Activated CD4-positive, alpha-beta T cell treated with anti-CD3 and anti-CD28 coated beads, Interleukin-2, amount 50 U/mL, for 24 hours (primary cell): Measurements from ENCODE around the gene SIX5.
"Not testable (repeated sequence)": the region's sequence is repeated elsewhere in the genome, so short reads cannot be mapped to it uniquely, and the experiment has no call there.

Source experiments
- DNase-seq, 2 donors: peaks; one replicate each; pipeline ENCODE4 v3.0.0-alpha.2; 2020; ENCODE audit warnings: low read depth in 1 of 2, low spot score in 1 of 2

SIX5 gene

DNA sequence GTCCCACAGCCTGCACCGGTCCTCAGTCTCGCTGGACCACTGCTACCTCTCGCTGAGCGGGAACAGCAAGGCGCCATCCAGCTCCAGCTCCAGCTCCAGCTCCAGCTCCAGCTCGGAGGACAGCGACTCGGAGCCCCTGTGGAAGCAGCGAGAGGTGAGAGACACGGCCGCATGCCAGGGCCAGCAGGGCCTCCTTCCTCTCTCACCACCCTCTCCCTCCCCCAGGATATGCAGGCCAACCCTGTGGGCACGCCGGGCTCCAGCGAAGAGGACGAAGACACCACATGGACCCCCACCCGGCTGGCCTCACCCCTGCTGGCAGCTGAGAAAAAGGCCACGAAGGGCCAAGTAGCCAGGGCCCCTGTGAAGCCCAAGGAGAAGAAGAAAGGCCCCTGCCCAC is 7.3 kb downstream of the SIX5 start:
- DNase-seq, result no peak

DNA sequence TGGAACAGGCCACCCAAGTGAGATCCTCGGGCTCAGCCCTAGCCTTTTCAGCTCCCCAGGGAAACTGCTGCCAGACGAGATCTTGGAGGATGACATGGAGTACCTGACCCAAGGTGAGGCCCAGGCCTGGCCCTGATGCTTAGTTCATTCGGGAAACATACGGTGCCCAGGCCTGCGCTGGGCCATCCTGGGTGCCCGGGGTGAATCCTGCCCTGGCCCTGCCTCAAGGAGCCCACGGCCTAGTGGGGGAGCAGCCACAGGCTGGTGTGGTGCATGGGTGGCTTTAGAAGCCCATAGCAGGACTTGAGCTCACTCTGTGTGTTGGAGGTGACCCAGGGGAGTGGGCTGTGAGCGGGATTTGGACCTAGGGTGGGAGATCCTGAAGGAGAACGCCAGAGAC is 10.1 kb downstream of the SIX5 start:
- no peak for DNase-seq

DNA sequence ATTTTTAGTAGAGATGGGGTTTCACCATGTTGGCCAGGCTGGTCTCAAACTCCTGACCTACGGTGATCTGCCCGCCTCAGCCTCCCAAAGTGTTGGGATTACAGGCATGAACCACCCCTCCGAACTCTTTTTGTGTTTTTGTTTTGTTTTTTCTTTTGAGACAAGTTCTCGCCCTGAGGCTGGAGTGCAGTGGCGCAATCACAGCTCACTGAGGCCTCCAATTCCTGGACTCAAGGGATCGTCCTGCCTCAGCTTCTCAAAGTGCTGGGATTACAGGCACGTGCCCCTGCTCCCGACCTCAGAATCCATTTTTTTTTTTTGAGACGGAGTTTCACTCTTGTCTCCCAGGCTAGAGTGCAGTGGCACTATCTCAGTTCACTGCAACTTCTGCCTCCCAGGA is 11.4 kb downstream of the SIX5 start:
- no peak for DNase-seq

GRCh38 chr19:45754323-45754722 is 14.7 kb downstream of the SIX5 start:
- no peak for DNase-seq

DNA sequence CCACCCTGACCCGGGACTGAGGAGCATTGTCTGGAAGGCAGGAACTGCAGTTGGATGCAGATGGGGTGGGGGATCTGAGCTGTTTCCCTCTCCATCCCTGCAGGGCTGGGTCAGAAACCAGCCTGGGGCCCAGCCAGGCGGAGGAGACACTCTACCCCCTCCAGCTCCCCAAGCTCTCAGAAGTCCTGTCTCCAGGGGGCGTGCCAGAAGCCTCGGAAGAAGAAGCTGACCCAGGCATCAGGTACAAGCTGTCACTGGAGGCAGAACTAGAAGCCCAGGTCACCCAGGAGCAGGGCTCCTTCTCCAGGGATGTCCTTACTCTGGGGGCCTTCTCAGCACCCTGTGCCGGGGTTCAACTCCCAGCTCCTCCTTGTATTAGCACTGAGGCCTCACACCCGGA is 15.5 kb downstream of the SIX5 start:
- no peak for DNase-seq

- DNase-seq, result no peak
These were observed 16.4 kb downstream of the SIX5 start for GRCh38 chr19:45752639-45753038.

DNA sequence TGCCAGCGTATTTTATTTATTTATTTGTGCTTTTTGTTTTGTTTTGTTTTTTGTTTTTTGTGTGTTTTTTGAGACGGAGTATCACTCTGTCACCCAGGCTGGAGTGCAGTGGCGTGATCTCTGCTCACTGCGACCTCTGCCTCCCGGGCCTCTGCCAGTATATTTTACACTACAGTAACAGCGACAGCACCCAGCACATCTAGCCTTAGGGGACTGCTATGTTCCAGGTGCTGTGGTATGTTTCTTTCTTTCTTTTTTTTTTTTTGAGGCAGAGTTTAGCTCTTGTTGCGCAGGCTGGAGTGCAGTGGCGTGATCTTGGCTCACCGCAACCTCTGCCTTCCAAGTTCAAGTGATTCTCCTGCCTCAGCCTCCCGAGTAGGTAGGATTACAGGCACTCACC is 17.6 kb downstream of the SIX5 start:
- not testable (repeated sequence) for DNase-seq

GRCh38 chr19:45747513-45747912 is 21.5 kb downstream of the SIX5 start:
- DNase-seq, result no peak

- DNase-seq, result no peak
These were observed 22.2 kb downstream of the SIX5 start for GRCh38 chr19:45746866-45747265.

DNA sequence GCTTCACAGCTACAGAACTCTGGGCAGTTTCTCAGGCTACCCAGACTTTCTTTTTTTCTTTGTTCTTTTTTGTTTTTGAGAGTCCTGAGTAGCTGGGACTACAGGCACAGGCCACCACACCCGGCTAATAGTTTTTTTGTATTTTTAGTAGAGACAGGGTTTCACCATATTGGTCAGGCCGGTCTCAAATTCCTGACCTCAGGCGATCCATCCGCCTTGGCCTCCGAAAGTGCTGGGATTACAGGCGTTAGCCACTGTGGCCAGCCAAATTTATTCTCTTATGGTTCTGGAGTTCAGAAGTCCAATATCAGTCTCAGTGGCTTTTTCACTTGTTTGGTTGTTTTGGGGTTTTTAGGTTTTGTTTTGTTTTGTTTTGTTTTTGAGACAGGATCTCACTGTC is 23.4 kb downstream of the SIX5 start:
- DNase-seq, result no peak

- no peak for DNase-seq
These were observed 26.1 kb downstream of the SIX5 start for GRCh38 chr19:45742969-45743368.

GRCh38 chr19:45739498-45740439 is 29.3 kb downstream of the SIX5 start:
- no peak for DNase-seq

- no peak for DNase-seq
These were observed 35.8 kb downstream of the SIX5 start, which contains the start of gene MEIOSIN for GRCh38 chr19:45733160-45733810. Gene MEIOSIN, plus strand, starts transcription at chr19:45733439. Its CDS starts 1,938 bp downstream, at chr19:45735377.

DNA sequence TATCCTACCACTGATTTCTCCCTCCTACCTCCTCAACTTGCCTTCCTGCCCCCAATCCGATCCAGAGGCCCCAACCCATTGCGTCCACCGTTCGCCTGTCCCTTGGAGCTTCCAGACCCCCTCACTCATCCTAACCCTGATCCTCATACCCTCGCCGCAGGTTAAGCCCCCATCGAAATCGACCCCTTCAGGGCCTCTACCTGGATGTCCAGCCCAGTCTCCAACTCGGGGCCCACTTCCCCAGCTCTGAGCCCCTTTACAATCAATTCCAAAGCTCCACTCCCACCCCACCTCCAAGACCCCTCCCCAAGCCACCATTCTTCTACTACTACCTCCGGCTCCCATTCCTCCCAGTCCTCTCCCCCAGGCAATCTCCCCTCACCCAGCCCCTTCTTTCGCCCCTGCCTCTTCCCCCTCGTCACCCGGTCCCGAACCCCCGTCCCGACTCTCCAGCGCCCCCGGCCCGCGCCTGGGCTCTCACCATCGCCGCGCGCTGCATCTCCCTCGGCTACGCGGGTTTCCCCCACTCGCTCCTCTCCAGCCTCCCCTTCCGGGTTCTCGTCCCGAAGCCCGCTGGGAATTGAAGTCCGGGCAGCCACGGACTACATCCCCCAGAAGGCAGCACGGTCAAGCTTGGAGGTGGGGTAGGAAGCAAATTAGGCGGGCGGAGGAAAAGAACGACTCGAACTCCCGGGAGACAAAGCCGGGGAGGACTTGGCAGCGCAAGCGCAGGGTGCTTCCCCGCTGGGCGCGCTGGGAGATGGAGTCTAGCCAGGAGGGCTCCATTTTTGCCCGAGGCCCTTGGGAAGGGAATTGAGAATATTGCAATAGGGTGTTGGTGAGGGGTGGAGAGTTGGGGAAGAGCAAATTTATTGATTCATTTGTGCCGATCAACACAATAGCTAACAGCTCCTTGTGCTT is 38.4 kb downstream of the SIX5 start, which contains the start of gene FBXO46:
Gene FBXO46 (minus strand): TSS at position 529 of the 921 bp plus-strand sequence. CDS start 17,401 bp downstream, outside the sequence.
- peak; percentile 83 to 94 for DNase-seq

GRCh38 chr19:45729800-45730290 is 39.2 kb downstream of the SIX5 start:
- DNase-seq, result no peak

GRCh38 chr19:45728683-45729082 is 40.4 kb downstream of the SIX5 start:
- not testable (repeated sequence) for DNase-seq

- DNase-seq, result not testable (repeated sequence)
These were observed 49.0 kb downstream of the SIX5 start for GRCh38 chr19:45720065-45720464.

DNA sequence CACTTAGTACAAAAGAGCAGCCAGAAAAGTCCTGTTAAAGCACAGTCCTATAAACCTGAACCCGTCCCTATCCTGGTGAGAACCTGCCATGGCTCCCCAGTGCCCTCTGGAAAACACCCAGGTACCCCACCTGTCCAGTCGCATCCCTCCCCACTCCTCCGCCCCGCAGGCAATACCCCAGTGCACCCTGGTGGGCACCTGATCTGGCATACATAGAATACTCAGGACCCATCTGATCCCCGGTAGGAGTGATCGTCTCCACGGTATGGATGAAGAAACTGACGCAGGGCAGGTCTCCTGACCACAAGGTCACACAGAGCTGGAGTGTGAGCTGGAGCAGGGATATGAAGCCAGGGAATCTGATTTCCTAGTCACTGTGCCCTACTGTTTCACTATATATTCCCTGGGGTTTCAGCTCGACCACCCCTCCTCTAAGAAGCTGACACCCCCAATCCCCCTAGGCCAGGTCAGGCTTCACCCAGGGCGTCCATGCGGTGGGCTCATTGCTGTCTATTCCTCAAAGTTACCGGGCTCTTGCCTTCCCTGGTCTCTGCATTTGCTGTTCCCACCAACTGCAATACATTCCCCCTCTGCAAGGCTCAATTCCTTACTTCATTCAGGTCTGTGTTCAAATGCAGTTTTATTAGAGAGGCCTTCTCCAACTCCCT is 50.9 kb downstream of the SIX5 start:
- DNase-seq, result no peak

DNA sequence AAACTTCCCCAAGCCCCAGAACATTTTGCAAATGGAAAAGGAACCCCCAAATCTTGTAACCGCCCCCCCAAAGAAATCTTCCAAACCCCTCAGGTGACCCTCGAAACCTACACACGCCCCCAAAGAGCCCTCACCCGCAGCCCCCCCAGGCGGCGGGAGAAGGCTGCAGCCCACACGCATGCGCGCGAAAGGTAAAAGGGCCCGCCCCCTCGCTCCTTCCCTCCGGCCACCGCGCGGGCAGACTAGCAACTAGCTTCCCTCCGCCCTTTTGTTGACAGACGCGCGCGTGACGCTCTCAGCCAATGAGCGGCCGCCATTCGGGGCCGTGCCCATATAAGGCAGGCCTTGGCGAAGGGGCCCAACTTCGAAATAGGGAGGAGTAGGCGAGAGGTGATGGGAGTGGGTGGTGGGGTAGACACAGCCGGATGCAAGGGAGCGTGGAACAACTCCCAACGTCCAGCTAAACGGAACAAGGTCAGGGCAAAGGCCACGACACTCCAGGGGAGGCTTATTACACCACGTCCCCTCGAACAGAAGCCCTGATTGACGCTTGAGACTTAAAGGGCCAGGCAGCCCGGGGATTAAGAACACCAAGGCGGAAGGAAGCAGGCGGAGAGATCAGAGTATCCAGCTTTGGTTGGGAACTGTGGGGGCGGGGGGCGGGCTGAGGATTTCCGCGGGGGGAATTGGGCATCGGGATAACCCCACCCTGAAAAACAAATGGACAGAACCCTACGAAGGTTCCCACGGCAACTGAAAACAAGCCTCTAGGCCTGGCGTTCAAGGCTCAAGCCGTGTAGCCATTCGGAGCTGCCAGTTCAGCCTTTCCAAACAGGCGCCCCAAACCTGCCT is 51.7 kb downstream of the SIX5 start:
- DNase-seq, result peak; percentile 89 to 96
